HG02970 (cell line): ENCODE results near the gene GALNT10.
A peak's percentile ranks its signal among the peaks of the same experiment; 100 is the strongest.

Experiments
- ATAC-seq: cut with Tn5 transposase; IDR thresholded peaks from one replicate; pipeline ENCODE4 v1.9.1; 2021; ENCODE audit warnings: mild to moderate bottlenecking, moderate library complexity, moderate number of reproducible peaks; ENCODE audit not compliant: unreplicated experiment, low FRiP score

The GALNT10 gene

DNA sequence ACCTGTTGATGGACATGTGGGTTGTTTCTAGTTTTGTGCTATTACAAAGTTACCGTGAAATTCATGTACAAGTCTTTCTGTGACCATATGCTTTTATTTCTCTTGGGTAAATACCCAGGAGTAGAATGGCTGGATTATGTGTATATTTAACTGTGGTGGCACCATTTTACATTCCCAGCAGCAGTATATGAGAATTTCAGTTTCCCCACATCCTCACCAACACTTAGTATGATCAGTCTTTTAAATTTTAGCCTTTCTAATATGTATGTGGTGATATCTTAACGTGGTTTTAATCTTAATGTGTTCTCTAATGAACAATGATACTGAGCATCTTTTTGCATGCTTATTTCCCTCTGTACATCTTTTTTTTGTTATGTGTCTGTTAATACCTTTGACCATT, 36.6 kb downstream of the GALNT10 start:
- ATAC-seq = no peak

DNA sequence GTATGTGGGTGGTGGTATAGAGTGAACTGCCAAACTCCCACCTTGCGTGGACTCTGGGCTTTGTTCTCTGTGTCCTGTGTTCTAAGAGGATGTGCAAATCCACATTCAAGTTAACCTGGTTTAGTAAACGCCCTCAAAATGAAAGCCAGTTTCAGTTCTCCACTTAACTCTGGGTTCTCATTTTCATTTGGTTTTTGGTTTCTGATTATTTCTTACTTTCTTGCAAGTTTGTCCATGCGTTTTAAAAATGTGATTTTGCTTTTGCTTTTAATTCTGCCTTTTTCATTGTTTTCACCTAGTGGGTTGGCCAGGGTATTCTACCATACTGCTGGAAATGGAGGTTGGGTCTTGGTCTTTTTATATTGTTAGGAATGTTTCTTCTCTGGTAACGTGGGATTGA, 38.2 kb downstream of the GALNT10 start:
- peak; percentile 84 for ATAC-seq

DNA sequence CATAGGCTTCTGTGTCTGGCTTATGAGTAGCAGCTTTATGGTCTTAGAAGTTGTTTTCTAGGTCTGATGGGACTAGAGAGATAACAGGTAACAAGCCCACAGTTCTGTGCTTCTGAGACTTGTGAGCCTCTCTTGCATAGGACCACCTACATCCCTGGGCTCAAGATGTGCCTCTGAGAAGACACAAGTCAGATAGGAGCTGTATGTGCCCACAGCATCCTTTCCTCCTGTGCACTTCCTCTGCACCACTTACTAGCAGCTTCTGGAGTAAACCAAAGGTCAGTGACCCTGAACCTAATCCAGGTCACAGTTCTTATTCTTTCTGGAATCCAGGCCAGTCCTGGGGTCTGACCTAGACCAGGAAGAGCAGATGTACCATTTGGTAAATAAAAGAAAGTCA, 40.0 kb downstream of the GALNT10 start:
- ATAC-seq = no peak

DNA sequence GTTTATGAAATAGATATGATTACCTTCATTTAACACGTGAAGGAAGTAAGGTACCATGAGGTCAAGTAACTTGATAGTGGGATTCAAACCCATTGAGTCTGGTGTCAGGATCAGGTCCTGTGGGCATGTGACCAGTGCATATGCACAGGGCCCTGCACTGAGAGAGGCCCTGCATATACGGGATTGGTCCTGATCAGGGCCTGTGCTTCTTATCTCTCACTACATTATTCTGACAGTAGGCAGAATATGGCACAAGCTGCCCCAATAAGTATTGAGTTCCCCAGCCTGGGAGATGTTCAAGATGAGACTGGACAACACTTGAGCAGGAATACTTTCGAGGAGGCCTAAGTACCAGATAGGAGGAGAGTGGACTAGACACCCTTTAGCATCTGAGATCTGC, 44.0 kb downstream of the GALNT10 start:
- no peak for ATAC-seq

DNA sequence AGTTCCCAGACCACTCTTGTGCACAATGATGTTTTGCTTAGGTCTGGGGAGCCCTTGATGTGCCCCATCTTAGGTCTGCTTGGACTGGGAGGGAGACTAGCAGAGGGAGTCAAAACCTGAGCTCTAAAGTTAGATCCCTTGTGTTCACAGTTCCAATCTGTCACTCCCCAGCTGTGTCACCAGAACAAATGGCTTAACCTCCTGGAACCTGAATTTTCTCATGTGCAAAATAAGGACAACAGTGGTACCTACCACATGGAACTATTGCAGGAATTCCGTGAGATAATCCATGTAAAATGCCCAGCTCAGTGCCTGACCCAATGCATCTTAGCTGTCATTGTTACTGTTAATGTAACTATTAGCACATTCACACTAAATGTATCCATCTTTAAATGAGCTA, 45.5 kb downstream of the GALNT10 start:
- ATAC-seq = no peak

DNA sequence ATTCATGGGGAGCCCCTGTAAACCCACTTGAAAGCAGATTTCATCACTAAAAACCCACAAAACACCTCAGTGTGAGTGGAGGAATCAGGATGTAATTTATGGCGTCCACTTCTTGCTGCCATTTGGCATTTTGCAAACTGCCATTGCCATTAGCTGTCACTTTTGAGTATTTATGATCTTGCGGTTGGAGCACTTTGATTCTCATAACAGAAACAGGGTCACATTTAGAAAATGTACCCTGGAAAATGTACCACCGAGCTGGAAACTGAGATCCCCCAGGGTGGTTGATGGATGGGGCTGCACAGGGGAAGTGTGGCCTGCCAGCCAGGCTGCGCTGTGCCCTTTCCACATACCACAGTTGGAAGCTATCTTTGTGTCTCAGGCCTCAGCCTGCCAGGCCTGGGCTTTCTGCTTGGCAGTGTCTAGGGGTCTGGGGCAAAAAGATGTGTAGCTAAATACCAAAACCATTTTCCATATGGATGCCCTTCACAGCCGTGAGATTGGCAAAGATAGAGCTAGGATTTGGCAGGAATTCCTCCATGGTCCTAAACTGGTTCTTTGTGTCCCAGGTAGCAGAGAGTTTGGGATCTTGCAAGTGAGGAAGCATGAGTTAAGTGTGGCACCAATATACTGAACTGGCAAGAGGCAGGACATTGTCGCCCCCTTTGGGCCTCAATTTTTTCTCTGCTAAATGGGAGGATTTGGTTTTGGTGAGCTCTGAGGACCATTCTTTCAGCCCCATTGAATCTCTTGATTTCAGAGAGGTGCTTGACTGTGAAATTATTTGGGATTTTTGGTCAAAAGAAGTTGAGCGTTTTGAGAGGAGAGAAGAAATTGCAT, 46.2 kb downstream of the GALNT10 start:
- no peak for ATAC-seq

DNA sequence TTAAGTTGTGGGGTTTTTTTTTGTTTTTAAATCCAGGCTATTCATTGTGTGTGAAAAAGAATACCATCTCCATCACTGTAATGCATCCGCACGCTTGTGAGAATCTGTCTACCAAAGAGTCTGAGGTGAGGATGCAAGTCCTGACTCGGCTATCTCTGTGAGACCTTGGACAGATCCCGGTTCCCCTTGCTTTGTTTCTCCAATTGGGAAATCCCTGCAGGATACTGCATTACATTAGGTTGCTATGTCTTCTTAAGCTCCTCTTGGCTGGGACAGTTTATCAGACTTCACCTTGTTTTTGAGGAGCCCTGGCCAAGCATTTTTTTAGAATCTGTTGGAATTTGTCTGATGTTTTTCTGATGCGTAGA, 46.8 kb downstream of the GALNT10 start:
- ATAC-seq = no peak

DNA sequence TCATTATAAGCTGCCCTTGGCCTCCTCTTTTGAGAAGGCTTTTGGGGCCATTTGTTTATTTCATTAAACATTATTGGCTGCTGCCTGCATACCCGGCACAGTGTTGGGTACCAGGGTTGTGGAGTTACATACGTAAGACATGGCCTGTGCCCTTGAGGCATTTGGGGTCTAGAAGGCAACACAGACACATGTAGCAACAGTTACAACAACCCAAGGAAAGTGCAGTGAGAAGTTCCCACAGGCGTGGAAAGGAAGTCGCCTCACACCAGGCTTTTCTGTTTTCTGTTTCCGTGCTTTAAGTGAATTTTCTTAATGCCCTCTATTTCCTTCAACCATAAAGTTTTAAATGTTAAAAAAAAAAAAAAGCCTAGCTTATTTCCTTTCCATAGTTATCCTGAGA, 47.4 kb downstream of the GALNT10 start:
- no peak for ATAC-seq

DNA sequence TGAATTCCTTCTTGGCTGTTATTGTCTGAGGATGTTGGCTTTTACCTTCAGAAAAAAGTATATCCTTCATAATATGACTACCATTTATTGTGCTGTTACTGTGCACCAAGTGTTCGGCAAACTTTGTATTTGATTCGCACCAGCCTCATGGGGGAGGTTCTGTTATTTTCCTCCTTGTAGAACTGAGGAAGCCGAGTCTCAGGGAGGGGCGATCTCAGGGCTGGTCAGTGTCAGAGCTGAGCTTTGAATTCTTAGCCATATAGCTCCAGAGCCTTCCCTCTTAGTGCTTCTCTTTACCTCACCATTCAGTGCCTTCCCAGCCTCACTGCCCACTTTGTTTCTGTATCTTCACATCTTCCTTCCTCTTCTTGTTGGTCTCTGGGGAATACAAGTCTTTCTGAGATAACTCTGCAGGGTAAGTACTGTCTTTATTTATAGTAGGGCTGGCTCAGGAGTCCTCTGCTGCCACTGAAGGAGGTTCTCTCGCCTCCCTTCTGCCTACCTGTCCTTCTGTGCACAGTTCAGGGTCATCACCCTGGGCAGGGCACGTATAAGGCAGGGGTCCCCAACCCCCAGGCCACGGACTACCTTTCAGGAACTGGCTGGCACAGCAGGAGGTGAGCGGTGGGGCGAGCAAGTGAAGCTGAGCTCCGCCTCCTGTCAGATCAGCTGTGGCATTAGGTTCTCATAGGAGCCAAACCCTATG, 48.4 kb downstream of the GALNT10 start:
- ATAC-seq = no peak

DNA sequence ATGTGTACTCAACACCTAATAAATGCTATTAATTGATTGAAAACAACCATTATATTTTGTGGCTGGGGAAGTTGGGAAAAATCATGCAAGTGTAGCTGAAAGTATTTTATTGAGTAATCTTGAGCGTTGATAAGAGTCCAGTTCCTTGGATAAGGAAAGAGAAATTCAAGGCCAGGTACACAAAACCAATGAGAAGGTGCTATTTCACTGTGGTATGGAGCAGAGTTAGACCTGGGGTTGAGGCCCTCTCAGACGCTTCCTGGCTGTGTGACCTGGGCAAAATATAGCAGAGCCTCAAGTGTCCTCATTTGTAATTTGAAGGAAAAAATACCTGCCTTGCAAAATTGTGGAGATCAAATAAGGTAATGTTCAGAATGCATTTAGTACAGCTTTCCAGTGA, 50.1 kb downstream of the GALNT10 start:
- no peak for ATAC-seq

DNA sequence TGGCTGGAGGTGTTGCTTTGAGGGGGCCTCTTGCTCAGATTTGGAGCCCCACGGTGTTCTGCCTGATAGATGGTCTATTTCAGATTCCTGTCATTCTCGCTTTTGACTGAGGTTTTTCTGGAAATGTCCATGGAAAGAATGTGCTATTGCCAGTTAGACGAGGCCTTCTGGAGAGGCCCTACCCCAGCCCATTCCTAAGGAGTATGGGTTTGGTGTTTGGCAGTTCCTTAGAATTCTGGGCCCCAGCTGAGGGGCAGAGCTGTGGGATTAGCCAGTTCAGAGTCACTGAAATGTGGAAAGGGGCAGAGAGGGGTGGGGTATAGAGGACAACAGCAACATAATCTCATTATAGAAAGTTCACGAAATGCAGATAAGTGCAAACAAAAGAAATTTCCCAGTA, 50.5 kb downstream of the GALNT10 start:
- ATAC-seq = no peak

DNA sequence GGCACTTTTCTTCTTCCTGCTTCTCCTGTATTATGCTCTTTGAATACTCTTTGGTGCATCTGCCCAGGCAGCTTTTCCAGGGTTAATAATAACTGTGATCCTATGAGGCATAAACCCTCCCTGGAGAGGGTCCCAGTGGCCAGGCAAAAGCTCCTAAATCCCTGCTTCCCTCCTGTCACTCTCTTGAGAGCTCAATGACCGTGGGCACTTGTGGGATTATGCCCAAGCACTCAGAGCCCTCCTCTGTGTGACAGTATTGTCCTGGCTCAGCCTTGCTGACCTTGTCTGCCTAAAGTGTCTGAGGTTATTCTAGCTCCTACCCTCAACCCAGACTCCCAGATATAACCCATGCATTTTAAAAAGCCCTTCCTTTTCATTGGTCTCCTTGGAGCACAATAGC, 51.9 kb downstream of the GALNT10 start:
- no peak for ATAC-seq

DNA sequence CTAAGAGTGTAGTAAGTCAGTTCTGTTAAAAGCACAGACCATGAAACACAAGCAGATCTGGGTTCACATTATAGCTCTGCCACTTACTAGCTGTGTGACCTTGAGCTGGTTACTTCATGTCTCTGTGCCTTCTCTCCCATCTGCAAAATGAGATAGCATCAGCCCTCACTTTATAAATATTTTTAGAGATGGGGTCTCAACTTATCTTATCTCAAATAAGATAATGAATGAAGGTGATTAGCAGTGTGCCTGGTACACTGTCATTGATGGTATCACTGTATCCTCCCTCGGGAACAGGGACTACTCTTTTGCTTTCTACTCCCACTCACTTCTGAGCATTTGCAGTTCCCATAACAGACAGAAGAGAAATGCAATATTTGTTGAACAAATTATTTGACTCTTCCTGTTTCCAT, 52.4 kb downstream of the GALNT10 start:
- no peak for ATAC-seq

DNA sequence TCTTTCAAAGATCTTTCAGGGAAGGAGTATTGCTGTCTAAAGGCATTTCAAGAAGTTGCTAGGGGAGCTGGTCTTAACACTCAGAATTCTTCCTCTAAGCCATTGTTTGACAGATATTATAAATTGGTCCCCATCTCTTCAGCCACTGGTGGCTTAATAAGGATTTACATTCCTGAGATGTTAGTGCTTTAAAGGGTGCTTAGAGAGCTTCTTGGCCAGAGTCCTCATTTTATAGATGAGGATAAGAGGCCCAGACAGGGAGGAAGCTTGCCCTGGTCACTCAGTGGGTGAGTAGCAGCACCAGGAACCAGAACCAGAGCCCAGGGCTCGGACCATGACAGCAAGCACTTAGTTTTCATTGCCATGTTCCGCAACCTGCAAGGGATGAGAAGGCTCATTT, 53.2 kb downstream of the GALNT10 start:
- ATAC-seq = no peak

DNA sequence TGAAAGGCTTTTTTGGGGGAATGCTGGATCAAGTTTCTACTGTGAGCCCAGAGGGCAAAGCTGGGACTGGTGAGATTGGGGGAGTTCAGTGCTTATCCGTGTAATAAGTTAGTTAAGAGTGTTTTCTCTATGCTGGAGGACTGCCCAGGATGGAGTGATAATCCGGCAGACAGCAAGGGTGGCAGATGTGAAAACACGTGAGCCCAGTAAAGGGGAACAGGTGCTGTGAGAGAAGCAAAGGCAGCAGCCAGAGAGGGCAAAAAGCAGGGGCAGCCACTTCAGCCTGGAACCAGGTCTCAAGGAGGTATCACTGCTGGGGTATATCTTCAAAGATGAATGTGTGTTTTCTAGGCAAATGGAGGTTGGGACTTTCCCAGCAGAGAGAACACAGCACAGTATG, 53.9 kb downstream of the GALNT10 start:
- ATAC-seq = no peak

DNA sequence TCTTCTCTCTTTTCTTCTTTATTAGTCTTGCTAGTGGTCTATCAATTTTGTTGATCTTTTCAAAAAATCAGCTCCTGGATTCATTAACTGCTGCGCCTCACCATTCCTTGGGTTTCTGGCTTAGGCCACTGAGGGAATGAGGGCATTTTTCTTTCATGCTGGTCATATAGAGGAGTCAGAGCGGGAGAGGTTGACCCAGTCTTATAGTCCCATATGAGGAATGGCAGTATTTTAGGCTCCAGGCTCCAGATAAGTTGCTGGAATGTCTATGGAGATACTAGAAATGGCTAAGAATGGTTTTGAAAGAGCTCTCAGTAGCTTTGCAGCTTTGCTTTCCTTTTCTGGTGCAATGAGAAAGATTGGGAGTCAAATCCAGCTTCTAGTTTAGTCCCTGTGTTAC, 58.2 kb downstream of the GALNT10 start:
- ATAC-seq = no peak

DNA sequence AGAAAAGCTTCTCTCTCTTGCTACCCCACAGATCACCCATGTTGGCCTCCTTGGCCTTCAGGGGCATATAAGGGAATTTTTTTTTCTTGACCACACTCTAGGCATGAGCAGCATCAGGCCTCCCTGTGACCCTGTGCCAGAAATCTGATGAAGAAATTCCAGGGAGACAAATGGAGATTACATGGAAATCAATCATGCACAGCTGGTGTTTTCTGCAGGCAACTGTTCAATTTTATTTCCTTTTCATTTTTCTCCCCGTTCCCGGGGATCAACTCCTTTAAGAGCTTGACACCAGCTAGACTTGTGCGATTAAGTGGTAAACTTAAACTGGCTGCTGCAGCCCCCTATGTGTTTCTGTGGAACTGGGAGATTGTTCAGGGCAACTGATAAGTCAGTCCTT, 59.3 kb downstream of the GALNT10 start:
- no peak for ATAC-seq

DNA sequence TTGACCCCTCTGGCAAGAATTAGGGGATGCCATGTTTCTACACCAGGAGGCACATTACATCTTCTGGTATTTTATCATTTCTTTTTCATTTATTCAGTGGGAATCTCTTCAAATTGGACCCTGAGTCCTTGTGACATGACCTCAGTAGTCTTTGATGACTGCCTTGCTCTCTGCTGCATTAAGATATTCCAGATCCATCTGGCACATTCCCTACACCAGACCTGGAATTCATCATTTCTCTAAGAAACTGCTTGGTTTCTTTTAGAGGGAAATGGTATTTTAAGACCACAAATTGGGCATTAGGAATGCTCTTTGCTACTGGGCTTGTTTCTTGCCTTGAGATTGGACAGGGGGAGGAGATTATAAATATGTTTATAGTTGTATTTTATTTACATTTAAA, 61.0 kb downstream of the GALNT10 start:
- ATAC-seq = no peak

DNA sequence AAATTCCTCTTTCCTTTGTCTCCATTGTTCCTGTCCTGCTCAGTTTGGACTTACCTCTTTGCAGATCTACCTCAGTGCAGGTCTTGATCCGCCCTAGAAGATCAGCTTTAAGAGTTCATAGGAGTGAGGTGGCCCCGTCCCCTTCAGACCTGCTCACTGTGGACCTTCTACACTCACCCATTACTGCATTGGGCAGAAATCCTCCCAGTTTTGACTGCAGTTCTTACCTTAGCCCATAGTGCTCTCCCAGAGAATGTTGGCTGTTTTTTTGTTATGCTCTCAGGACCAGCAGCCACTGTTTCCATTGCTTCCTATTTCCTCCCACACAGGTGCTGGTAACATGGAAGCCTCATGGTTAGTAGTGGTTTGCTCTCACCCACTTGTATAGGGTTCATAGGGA, 63.3 kb downstream of the GALNT10 start:
- ATAC-seq = no peak

DNA sequence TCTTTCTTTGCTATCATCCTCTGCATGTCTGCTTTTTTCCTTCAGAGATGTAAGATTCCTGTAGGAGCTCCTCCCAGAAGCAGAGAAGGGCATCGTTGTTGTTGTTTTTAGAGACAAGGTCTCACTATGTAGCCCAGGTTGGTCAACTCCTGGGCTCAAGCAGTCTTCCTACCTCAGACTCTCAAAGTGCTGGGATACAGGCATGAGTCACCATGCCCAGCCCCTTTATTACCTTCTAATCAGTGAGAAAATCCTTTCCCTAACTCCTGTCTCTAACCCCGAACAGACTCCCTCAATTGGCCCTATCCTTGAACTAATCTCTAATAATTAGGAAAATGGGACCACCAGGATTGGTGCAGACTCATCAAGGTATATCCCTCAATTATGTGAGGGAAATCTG, 64.4 kb downstream of the GALNT10 start:
- no peak for ATAC-seq

DNA sequence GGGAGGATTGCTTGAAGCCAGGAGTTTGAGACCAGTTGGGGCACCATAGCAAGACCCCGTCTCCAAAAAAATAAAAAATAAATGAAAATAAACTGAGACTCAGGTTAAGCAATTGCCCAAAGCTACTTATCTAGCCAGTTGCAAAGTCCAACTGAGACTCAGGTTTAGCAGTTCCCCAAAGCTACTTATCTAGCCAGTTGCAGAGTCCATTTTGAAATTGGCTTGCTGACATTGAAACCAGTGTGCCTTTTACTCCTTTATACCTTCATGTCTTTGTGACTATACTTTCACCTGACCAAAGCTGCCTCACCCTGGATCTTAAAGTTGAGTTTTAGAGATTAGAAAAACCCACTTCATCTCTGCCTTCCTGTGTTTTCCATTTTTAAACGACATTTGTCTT, 66.5 kb downstream of the GALNT10 start:
- ATAC-seq = no peak

DNA sequence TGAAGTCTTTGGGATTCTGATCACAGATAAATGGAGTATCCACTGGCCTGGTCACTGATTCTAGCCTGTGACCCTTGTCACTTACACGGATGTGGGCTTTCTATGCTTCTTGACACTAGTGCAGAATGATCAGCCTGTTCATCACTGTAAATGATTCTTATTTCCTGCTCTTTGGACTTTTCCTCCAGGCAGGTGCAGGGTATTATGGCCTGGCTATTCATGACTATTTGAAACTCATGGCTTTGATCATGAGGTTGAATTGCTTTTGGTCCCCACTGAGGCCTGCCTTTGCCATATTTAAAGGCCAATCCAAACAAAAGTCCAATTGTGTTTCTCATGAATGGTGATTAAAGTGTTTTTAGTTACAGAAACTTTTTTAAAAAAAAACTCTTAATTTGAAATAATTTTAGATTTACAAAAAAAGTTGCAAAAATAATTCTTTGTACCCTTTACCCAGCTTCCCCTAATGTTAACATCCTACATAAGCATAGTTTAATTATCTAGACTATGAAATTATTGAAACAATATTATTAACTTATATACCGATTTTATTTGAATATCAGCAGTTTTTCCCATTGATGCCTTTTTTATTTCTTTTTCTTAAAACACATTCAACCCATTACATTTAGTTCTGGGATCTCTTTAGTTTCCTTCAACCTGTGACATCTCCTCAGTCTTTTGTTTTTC, 68.1 kb downstream of the GALNT10 start:
- no peak for ATAC-seq
